DOHH2 (cell line): ENCODE data around the gene SCRG1.

Experiments used
- H3F3A ChIP-seq: fragments of 200-600 bp; sonication (generic), shearing (Covaris generic); 2 replicates; pipeline ENCODE4 v1.6.0; 2016; ENCODE audit warnings: antibody characterized with exemption, mild to moderate bottlenecking; ENCODE audit not compliant: control insufficient read depth, insufficient read depth
- H3K27ac ChIP-seq: fragments of 200-600 bp; sonication (generic); 2 replicates; pipeline ENCODE4 v1.5.1; 2014; ENCODE audit warnings: low read depth, mild to moderate bottlenecking, low read length, moderate library complexity
- H3K27me3 ChIP-seq: fragments of 200-600 bp; sonication (generic); 2 replicates; pipeline ENCODE4 v1.6.1; 2014; ENCODE audit warnings: mild to moderate bottlenecking, low read length, mixed read lengths; ENCODE audit not compliant: control insufficient read depth
- H3K36me3 ChIP-seq: fragments of 200-600 bp; sonication (generic); 2 replicates; pipeline ENCODE4 v1.6.1; 2014; ENCODE audit warnings: mild to moderate bottlenecking, low read length, moderate library complexity, mixed read lengths; ENCODE audit not compliant: control insufficient read depth
- H3K4me1 ChIP-seq: fragments of 200-600 bp; sonication (generic); 2 replicates; pipeline ENCODE4 v1.6.1; 2014; ENCODE audit warnings: mild to moderate bottlenecking, low read length, mixed read lengths; ENCODE audit not compliant: control insufficient read depth
- H3K4me2 ChIP-seq: fragments of 200-600 bp; sonication (generic); 2 replicates; pipeline ENCODE4 v1.6.0; 2014; ENCODE audit warnings: mild to moderate bottlenecking, low read length, moderate library complexity
- H3K4me3 ChIP-seq: fragments of 200-600 bp; sonication (generic); 2 replicates; pipeline ENCODE4 v1.5.1; 2014; ENCODE audit warnings: mild to moderate bottlenecking, low read length, mixed read lengths
- H3K79me2 ChIP-seq: fragments of 200-600 bp; sonication (generic); 2 replicates; pipeline ENCODE4 v1.6.1; 2014; ENCODE audit warnings: mild to moderate bottlenecking, low read length, mixed read lengths; ENCODE audit not compliant: control insufficient read depth
- H3K9me2 ChIP-seq: fragments of 200-600 bp; sonication (generic); replicated peaks from 2 replicates; pipeline ENCODE4 v1.6.1; 2014; ENCODE audit warnings: mild to moderate bottlenecking, low read length, mixed read lengths; ENCODE audit not compliant: control insufficient read depth
- H3K9me3 ChIP-seq: fragments of 200-600 bp; sonication (generic); 2 replicates; pipeline ENCODE4 v1.6.1; 2014; ENCODE audit warnings: antibody characterized with exemption, low read length, mixed read lengths; ENCODE audit not compliant: control insufficient read depth, insufficient read depth
- H4K20me1 ChIP-seq: fragments of 200-600 bp; sonication (generic); 2 replicates; pipeline ENCODE4 v1.6.0; 2014; ENCODE audit warnings: low read depth, mild to moderate bottlenecking, antibody characterized with exemption, low read length, moderate library complexity; ENCODE audit not compliant: control insufficient read depth, insufficient read depth
- EZH2phosphoT487 ChIP-seq: fragments of 200-600 bp; sonication (generic); IDR thresholded peaks from 2 replicates; pipeline ENCODE4 v1.6.1; 2017; ENCODE audit warnings: borderline replicate concordance, mild to moderate bottlenecking, antibody characterized with exemption, low read length, moderate library complexity, mixed read lengths
- TF ChIP-seq, protein P1 (sequence below): fragments of 200-600 bp; sonication (generic); IDR thresholded peaks from one replicate; pipeline ENCODE4 v1.5.1; 2014; ENCODE audit warnings: antibody characterized with exemption, mild to moderate bottlenecking, low read depth, low read length; ENCODE audit not compliant: poor library complexity, severe bottlenecking

Gene SCRG1

GRCh38 chr4:173418639-173419038 lies 19.7 kb upstream of the SCRG1 start:
- no peak overlapping the region for H3K4me3 ChIP-seq
- peaks cover 11% of the 10 kb centered on the region for H3K4me1 ChIP-seq
- H3K79me2 ChIP-seq: no peaks in the 10 kb centered on the region
- TF ChIP-seq, protein P1, sequence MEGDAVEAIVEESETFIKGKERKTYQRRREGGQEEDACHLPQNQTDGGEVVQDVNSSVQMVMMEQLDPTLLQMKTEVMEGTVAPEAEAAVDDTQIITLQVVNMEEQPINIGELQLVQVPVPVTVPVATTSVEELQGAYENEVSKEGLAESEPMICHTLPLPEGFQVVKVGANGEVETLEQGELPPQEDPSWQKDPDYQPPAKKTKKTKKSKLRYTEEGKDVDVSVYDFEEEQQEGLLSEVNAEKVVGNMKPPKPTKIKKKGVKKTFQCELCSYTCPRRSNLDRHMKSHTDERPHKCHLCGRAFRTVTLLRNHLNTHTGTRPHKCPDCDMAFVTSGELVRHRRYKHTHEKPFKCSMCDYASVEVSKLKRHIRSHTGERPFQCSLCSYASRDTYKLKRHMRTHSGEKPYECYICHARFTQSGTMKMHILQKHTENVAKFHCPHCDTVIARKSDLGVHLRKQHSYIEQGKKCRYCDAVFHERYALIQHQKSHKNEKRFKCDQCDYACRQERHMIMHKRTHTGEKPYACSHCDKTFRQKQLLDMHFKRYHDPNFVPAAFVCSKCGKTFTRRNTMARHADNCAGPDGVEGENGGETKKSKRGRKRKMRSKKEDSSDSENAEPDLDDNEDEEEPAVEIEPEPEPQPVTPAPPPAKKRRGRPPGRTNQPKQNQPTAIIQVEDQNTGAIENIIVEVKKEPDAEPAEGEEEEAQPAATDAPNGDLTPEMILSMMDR: no peak
- no peak for TF ChIP-seq EZH2phosphoT487
- H3K9me3 ChIP-seq: no peaks in the 10 kb centered on the region
- H4K20me1 ChIP-seq: no peaks in the 10 kb centered on the region
- no peaks in the 10 kb centered on the region for H3K27me3 ChIP-seq
- no peaks in the 10 kb centered on the region for H3K9me2 ChIP-seq
- H3K36me3 ChIP-seq: no peaks in the 10 kb centered on the region
- no peaks in the 10 kb centered on the region for H3F3A ChIP-seq
- H3K4me2 ChIP-seq: no peak overlapping the region
- H3K27ac ChIP-seq: no peak overlapping the region

- Histone ChIP-seq H3F3A (no peaks in the 10 kb centered on the region), H4K20me1 (no peaks in the 10 kb centered on the region), H3K9me3 (no peaks in the 10 kb centered on the region), H3K27me3 (no peaks in the 10 kb centered on the region), H3K4me2 (no peak overlapping the region), H3K9me2 (no peaks in the 10 kb centered on the region), H3K4me1 (peaks cover 11% of the 10 kb centered on the region), H3K4me3 (no peak overlapping the region), H3K36me3 (no peaks in the 10 kb centered on the region), H3K79me2 (no peaks in the 10 kb centered on the region), H3K27ac (no peak overlapping the region)
- TF ChIP-seq, protein P1: no peak
- no peak for TF ChIP-seq EZH2phosphoT487
Measured at GRCh38 chr4:173417833-173418232, 18.9 kb upstream of the SCRG1 start.

GRCh38 chr4:173415885-173416653 lies 17.2 kb upstream of the SCRG1 start:
- peaks cover 11% of the 10 kb centered on the region for H3K4me1 ChIP-seq

More at GRCh38 chr4:173415885-173416653, 17.2 kb upstream of the SCRG1 start:
- H3K27ac ChIP-seq: no peak overlapping the region
- H3K9me2 ChIP-seq: no peaks in the 10 kb centered on the region
- H3K27me3 ChIP-seq: no peaks in the 10 kb centered on the region
- H3K9me3 ChIP-seq: no peaks in the 10 kb centered on the region
- no peaks in the 10 kb centered on the region for H3K36me3 ChIP-seq
- no peaks in the 10 kb centered on the region for H3F3A ChIP-seq
- no peaks in the 10 kb centered on the region for H3K79me2 ChIP-seq
- H3K4me3 ChIP-seq: no peak overlapping the region
- no peak for TF ChIP-seq EZH2phosphoT487
- TF ChIP-seq, protein P1: no peak
- H4K20me1 ChIP-seq: no peaks in the 10 kb centered on the region
- no peak overlapping the region for H3K4me2 ChIP-seq
